Hematopoietic multipotent progenitor cell treated with erythropoietin and hydrocortisone succinate and interleukin-3 and kit ligand, for 4 days (in vitro differentiated cells): Measurements from ENCODE around the gene IQCE.
"Not testable (repeated sequence)": the region's sequence is repeated elsewhere in the genome, so short reads cannot be mapped to it uniquely, and the experiment has no call there.

ENCODE experiments used
- DNase-seq: peaks from one replicate; pipeline ENCODE4 v3.0.0-alpha.2; 2015

The IQCE gene

DNA sequence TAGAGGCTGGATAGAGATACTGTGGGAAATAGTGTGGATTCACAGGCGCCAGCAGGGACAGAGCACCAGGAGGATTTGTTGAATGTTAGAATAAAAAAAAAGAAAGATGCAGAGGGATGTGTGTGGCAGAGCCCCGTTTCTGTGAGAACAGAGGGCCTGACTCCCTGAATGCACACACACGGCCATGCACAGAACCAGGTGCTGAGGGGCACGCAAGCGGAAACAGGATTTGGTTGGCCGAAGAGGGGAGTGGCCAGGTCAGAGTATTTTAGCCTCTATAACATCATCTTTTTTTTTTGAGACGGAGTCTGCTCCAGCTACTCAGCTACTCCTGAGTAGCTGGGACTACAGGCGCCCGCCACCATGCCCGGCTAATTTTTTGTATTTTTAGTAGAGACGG is 21.9 kb downstream of the IQCE start:
- DNase-seq, result no peak

DNA sequence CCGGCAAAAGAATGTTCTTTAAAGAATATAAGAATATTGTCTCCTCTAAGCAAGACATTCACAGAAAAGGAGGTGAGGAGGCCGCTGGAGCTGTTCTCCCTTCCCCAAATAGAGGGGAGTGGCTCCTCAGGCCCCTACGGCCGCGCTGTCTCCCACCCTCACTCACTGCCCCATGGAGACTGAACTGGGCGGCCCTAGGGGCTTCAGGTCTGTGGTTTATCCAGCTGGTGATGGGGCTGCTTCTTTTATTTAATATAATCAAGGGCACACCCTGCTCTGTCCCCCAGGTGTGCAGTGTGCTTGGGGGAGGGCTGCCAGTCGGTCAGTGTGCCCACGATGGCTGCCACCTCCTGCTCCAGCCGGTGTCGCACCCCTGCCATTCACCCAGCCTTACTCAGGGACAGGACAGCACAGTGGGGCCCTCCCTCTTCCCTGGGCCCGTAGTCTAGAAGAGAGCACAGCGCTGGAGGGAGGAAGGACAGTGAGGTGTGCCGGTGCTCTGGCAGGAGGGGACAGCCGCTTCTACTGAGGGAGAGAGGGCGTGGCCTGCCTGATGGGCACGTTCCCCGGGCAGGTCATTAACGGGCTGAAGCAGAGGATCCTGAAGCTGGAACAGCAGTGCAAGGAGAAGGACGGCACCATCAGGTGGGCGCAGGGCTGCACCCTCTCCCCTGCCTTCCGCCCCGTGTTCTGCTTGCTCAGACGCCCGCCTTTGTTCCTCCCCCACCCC is 23.4 kb downstream of the IQCE start:
- DNase-seq, result no peak

DNA sequence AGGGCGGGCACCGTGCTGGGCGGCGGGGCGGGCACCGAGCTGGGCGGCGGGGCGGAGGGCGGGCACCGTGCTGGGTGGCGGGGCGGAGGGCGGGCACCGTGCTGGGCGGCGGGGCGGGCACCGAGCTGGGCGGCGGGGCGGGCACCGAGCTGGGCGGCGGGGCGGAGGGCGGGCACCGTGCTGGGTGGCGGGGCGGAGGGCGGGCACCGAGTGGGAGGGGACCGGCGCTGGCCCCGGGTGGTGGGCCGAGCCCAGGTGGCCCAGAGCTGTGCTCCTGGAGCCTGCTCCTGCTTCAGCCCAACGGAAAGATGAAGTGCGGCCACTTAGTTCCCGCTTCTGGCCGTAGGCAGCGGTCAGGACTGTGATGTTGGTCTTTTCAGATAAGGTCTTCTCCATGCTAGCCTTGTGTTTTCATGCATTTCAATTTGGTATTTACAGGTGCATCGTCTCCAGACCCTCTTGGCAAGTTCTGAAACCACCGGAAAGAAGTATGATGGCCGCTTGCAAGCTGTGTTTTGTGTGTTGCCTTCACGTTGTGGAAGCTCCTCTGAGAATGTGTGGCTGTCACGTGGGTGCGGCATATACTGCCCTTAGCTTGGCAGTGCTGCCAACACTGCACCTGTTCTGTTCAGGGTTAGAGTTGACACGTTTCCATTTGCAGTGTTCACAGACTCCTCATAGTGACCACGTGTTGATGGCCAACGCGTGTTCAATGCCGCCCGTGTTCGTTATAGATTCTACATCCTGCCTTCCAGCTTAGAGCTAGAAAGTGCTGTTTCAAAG is 25.2 kb downstream of the IQCE start:
- no peak for DNase-seq

DNA sequence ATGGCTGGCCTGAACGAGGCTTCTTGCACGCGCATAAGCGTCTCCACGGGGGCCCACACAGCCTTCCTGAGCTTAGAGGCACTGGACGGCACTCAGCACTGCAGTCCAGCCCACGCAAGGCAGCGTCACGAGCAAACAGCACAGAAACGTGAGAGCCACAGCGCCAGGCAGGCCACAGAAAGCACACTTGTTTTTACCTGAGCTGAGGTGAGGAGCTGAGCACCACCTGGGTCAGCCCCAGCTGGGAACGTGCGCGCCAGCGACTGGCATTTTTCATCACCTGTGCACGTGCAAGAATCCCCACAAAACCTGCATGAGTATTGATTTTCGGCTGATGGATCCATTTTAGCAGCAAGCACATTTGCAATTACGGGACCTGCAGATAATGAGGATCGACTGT is 26.7 kb downstream of the IQCE start:
- DNase-seq, result no peak

DNA sequence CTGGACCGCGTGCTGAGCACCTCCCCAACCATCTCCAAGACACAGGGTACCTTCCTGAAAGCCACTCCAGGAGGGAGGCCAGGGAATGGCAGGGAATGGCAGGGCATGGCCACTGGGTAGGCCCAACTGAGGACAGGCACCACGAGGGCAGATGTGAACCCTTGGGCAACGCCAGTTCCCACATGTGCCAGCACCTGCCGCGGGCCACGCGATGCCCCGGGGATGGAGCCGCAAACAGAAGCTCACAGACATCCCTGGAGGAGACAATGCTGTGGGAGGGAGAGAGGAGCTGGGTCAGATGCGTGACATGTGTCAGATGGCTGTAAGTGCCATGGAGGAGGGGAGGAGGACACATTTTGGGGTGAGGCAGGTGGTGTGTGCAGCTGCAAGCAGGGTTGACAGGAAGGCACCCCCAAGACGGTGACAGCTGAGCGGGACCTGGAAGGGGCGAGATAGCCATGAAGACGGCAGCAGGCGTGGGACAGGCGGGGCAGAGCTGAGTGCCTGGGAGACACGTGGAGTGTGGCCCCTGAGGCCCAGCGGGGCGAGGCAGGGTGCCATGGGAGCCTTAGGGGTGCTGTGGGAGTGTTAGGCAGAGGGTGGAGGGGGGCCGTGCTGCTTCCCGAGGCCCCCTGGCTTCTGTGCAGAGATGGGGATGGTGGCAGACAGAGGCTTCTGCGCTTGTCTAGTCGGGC is 27.7 kb downstream of the IQCE start:
- no peak for DNase-seq

DNA sequence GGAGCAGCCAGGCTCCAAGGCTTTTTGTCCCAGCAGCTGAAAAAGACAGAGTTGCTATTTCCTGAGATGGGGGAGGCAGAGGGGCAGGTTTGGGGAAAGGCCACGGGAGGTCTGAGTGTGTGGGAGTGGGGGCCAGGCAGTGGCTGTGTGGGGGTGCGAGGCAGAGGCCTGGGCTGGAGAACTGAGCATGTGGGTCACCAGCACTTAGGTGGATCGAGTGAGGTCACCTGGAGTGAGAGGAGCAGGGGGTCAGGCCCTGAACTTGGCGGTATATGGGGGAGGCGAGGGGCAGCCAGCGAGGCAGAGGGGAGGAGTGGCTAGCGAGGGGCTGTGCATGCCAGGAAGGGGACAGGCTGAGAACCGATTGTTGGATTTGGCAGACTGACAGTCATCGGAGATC is 28.4 kb downstream of the IQCE start:
- DNase-seq, result no peak

GRCh38 chr7:2587778-2588177 is 29.0 kb downstream of the IQCE start:
- DNase-seq, result no peak

DNA sequence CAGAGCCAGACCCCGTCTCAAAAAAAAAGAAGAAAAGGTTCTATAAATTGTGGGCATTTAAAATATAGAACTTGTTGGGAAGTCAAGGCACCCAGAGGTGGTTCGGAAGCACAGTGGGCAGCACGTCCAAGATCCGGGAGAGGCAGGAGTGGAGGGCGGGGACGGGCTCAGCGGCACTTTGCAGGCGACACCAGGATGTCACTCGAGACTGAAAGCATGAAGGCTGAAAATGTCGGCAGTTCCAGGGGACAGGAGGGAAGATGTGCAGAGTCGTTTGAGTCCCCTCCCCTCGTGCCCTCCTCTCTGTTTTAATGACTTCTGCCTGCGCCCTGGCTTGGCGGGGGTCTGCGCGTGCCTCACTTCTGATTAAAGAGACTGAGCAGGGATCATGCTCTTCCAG is 30.6 kb downstream of the IQCE start:
- DNase-seq, result no peak

DNA sequence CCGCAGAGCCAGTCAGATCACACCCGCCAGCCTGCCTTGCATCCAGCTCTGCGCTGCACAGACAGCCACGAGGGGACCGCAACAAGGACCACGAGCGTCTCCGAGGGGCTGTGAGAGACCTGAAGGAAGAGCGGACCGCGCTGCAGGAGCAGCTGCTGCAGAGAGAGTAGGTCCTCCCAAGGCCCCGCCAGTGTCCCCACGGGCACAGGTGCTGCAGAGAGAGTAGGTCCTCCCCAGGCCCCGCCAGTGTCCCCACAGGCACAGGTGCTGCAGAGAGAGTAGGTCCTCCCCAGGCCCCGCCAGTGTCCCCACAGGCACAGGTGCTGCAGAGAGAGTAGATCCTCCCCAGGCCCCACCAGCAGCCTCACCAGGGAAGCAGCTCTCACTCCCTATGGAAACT is 31.2 kb downstream of the IQCE start:
- not testable (repeated sequence) for DNase-seq

DNA sequence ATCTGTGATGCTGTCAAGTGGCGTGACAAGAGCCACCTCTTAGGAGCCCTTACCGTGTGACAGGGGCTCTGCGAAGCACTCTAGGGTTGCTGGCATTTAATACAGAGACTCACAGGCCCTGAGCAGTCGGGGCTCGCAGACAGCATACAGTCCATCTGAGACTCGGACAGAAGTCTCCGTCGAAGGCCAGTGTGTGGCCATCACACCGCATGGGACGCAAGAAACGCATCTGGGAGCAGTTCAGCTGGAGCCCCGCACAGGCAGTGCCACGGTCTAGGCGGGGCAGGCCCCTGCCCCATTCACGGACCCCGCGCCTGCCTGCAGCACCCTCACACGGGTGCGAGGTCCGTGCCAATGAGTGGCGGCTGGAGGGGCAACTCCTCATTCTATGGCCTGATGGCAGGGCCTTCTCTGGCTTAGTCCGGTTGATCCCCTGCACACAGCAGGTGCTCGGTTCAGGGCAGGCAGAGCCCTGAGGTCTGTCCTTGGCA is 33.6 kb downstream of the IQCE start:
- no peak for DNase-seq

- DNase-seq, result no peak
Measured at GRCh38 chr7:2593036-2593727, 34.4 kb downstream of the IQCE start.

GRCh38 chr7:2594599-2594998 is 35.8 kb downstream of the IQCE start:
- DNase-seq, result no peak

DNA sequence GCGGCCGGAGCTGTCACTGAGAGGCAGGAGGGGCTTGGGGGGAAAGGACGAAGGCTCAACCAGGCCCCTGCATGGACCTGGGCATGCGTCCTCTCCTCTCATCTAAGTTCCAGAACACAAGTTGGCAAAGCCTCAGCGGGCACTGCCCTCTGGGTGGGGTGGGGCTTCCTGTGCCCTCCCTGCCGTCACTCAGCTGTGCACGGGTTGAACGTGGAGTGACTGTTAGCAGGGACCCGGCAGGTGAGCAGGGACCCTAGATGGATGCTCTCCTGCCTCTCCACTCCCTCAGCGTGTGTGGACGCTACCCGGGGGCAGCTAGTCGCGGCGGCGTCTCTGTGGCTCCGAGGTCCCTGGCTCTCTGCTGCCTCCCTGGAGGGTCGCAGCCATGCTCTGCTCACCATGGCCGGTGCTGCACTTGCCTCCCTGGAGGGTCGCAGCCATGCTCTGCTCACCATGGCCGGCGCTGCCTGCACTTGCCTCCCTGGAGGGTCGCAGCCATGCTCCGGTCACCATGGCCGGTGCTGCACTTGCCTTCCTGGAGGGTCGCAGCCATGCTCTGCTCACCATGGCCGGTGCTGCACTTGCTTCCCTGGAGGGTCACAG is 36.6 kb downstream of the IQCE start:
- no peak for DNase-seq

GRCh38 chr7:2596464-2597272 is 37.9 kb downstream of the IQCE start:
- no peak for DNase-seq

DNA sequence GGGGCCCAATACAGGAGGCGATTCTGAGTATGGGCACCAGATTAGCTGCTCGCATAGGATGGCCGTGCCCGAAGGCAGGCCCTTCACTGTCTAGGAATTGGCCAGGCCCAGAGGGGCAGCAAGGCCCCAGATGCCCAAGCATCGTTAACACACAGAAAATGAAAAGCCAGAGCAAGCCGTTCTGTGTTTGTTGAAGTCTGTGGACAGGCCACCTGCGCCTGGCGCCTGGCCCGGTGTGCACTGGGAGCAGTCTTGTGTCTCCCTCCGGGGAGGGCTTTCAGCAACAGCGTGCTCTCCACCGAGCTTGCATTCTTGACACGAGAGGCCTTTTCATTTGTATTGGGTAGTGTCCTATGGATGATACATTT is 38.5 kb downstream of the IQCE start:
- DNase-seq, result no peak

GRCh38 chr7:2598154-2598823 is 39.5 kb downstream of the IQCE start:
- DNase-seq, result no peak

- DNase-seq, result no peak
Measured at GRCh38 chr7:2601065-2601464, 42.3 kb downstream of the IQCE start.

GRCh38 chr7:2601907-2602306 is 43.1 kb downstream of the IQCE start:
- no peak for DNase-seq

DNA sequence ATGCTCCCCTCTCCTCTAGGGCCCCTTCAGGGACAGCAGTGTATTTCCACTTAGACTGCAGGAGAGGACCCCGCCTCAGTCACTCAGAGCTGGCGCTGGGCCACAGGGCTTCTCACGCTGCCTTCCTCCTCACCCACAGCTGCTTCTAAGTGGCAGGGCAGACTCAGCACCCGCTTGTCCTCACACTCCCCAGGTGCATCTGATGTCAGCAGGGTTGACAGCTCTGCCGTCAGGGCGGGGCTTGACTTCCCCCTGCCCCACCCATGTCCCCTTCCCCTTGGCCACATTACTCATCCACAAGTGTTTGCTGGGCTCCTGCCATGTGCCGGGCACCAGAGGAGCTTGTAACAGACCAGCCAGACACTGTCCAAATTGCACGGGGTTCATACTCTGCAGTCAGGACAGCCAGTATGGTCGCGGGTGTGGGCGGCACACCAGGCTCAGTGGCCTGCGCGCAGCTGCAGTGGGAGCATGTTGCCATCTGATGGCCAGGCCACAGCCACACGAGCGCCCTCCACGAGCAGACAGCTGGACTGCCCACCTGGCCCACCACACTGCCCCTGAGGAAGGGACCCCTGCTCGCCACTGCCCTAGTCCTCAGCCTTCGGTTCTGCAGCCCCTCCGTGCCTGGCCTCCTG is 43.7 kb downstream of the IQCE start:
- peak; percentile 22 for DNase-seq

GRCh38 chr7:2603044-2603965 is 44.5 kb downstream of the IQCE start:
- no peak for DNase-seq
